ENCODE measurements around the gene SMIM35. TPM values are rescaled to one million over a fixed set of nuclear protein-coding genes. Genes with fewer than 3 reads are reported as not detected.

Gene SMIM35
- total and polyA plus RNA-seq, 2 of the 13 experiments (the other 11 are each of a cell fraction or from before 2014, with no cell fraction given) = not detected

GRCh38 chr11:118095967-118096367 is 9.2 kb upstream of the SMIM35 start (continued):
- no peak for TF ChIP-seq CHCHD3 (CRISPR knock-in tag; IDR thresholded peaks at IDR 0.05)
- TF ChIP-seq, protein P1, sequence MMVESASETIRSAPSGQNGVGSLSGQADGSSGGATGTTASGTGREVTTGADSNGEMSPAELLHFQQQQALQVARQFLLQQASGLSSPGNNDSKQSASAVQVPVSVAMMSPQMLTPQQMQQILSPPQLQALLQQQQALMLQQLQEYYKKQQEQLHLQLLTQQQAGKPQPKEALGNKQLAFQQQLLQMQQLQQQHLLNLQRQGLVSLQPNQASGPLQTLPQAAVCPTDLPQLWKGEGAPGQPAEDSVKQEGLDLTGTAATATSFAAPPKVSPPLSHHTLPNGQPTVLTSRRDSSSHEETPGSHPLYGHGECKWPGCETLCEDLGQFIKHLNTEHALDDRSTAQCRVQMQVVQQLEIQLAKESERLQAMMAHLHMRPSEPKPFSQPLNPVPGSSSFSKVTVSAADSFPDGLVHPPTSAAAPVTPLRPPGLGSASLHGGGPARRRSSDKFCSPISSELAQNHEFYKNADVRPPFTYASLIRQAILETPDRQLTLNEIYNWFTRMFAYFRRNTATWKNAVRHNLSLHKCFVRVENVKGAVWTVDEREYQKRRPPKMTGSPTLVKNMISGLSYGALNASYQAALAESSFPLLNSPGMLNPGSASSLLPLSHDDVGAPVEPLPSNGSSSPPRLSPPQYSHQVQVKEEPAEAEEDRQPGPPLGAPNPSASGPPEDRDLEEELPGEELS (CRISPR knock-in tag; IDR thresholded peaks at IDR 0.05) = peak; percentile 80
- peak; percentile 57; the same call in 1 of the 2 replicates for TF ChIP-seq EHMT2 (IDR thresholded peaks at IDR 0.05; ENCODE audit: borderline replicate concordance, low read depth, low read length)
- TF ChIP-seq ZNF280B (CRISPR knock-in tag; IDR thresholded peaks at IDR 0.05; ENCODE audit: borderline replicate concordance) = no peak
- TF ChIP-seq, protein P2, sequence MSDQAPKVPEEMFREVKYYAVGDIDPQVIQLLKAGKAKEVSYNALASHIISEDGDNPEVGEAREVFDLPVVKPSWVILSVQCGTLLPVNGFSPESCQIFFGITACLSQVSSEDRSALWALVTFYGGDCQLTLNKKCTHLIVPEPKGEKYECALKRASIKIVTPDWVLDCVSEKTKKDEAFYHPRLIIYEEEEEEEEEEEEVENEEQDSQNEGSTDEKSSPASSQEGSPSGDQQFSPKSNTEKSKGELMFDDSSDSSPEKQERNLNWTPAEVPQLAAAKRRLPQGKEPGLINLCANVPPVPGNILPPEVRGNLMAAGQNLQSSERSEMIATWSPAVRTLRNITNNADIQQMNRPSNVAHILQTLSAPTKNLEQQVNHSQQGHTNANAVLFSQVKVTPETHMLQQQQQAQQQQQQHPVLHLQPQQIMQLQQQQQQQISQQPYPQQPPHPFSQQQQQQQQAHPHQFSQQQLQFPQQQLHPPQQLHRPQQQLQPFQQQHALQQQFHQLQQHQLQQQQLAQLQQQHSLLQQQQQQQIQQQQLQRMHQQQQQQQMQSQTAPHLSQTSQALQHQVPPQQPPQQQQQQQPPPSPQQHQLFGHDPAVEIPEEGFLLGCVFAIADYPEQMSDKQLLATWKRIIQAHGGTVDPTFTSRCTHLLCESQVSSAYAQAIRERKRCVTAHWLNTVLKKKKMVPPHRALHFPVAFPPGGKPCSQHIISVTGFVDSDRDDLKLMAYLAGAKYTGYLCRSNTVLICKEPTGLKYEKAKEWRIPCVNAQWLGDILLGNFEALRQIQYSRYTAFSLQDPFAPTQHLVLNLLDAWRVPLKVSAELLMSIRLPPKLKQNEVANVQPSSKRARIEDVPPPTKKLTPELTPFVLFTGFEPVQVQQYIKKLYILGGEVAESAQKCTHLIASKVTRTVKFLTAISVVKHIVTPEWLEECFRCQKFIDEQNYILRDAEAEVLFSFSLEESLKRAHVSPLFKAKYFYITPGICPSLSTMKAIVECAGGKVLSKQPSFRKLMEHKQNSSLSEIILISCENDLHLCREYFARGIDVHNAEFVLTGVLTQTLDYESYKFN (CRISPR knock-in tag; conservative IDR thresholded peaks at IDR 0.05) = peak; percentile 93
- TF ChIP-seq ZNF331 (CRISPR knock-in tag; IDR thresholded peaks at IDR 0.05) = peak; percentile 17; the same call in 1 of the 2 replicates
- no peak for TF ChIP-seq FOXP1 (IDR thresholded peaks at IDR 0.05)
- TF ChIP-seq FOXP1 (CRISPR knock-in tag; IDR thresholded peaks at IDR 0.05) = peak; percentile 52
- TF ChIP-seq MYPOP (CRISPR knock-in tag; IDR thresholded peaks at IDR 0.05) = 0 out of 2 replicates have a peak, but pooled peaks have one; percentile 51
- TF ChIP-seq, protein P3, sequence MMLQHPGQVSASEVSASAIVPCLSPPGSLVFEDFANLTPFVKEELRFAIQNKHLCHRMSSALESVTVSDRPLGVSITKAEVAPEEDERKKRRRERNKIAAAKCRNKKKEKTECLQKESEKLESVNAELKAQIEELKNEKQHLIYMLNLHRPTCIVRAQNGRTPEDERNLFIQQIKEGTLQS (CRISPR knock-in tag; IDR thresholded peaks at IDR 0.05) = no peak
- TF ChIP-seq MLX (CRISPR knock-in tag; IDR thresholded peaks at IDR 0.05) = peak; percentile 99
- 0 out of 2 replicates have a peak, but pooled peaks have one; percentile 25 for TF ChIP-seq NAIF1 (CRISPR knock-in tag; IDR thresholded peaks at IDR 0.05; ENCODE audit: borderline replicate concordance)
- peak; percentile 62; the same call in 1 of the 2 replicates for TF ChIP-seq ETV5 (CRISPR knock-in tag; IDR thresholded peaks at IDR 0.05; ENCODE audit: borderline replicate concordance)
- peak; percentile 83 for TF ChIP-seq ISL2 (CRISPR knock-in tag; IDR thresholded peaks at IDR 0.05)
- TF ChIP-seq, protein P4, sequence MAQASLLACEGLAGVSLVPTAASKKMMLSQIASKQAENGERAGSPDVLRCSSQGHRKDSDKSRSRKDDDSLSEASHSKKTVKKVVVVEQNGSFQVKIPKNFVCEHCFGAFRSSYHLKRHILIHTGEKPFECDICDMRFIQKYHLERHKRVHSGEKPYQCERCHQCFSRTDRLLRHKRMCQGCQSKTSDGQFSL (CRISPR knock-in tag; IDR thresholded peaks at IDR 0.05) = no peak
- peak; percentile 85 for TF ChIP-seq PPARG (CRISPR knock-in tag; conservative IDR thresholded peaks at IDR 0.05)
- TF ChIP-seq HNF4G (IDR thresholded peaks at IDR 0.05; ENCODE audit: borderline replicate concordance, low read depth, low read length) = peak; percentile 59; the same call in 1 of the 2 replicates
- TF ChIP-seq HNF4G (CRISPR knock-in tag; IDR thresholded peaks at IDR 0.05; ENCODE audit: borderline replicate concordance, low read depth) = peak; percentile 72; the same call in 1 of the 2 replicates
- no peak for TF ChIP-seq ZFP36L1 (CRISPR knock-in tag; IDR thresholded peaks at IDR 0.05)
- no peak for TF ChIP-seq IKZF5 (CRISPR knock-in tag; IDR thresholded peaks at IDR 0.05)
